Medulla oblongata (tissue), 1 donor: ENCODE results near the gene SNX24.
A peak's percentile ranks its signal among the peaks of the same experiment; 100 is the strongest.
"Not testable (repeated sequence)": the region's sequence is repeated elsewhere in the genome, so short reads cannot be mapped to it uniquely, and the experiment has no call there.

Experiments
- DNase-seq: peaks from one replicate; pipeline ENCODE4 v3.0.0-alpha.2; 2015; ENCODE audit errors: extremely low spot score

Gene SNX24

DNA sequence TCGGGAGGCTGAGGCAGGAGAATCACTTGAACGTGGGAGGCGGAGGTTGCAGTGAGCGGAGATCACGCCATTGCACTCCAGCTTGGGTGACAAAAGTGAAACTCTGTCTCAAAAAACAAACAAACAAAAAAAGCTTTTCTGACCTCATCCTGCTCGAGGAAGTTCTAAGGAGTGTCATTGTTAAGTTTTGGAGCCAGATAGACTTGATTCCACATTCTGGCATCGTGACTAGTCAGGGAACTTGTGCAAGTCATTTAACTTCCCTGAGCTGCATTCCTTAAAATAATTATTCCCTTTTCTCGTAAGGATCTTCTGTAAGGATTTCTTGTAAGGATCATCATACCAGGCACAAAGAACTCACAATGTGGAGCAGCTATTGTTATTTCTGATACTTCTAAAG lies 26.2 kb downstream of the SNX24 start:
- no peak for DNase-seq

DNA sequence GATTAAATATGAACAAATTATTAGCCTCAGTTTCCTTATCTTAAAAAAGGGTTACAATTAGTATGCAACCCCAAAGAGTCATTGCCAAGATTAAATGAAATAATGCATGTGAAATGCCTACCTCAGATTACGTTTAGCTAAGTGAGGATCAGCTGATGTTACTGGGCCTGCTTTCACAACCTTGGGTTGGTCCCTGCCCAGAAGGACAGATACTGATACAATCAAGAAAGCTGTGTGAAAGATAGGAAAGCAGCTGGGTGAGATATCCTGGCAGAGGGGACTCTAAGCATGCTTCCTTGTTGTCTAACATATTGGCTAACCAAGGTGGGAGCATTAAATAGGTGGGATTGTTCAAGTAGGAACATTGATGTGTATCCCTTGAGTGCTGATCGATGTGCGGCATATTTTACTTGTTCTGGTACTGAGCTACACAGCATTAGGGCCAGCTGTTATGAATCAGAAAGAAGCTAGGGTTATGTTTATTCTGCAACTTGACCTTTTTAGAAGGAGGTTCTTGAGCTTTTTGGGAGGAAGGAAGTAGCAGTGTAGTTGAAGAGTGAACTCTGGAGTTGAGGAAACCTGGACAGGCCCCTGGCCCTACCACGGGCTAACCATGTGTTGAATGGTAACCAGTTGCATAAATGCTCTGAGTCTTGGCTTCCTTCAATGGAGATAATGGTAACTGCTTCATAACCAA lies 28.9 kb downstream of the SNX24 start:
- DNase-seq = no peak

DNA sequence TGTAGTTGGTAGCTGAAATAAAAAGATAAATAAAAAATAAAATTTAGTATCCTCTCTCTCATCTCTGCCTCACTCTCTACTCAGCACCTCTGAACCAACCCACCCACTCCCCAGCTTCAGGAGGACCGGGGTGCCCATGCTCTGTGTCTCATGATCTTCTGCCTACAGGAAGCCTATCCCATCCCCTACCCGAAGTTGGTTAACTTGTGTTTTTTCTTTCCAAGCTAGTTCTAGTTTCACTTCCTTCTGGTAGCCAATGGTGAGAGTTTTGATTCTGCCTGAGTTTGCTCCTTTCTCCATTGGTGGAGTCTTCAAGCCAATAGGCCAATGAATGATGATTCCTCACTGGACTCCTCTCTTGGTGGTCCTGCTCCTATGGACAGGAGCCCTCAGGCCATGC lies 32.1 kb downstream of the SNX24 start:
- DNase-seq = peak; percentile 69

DNA sequence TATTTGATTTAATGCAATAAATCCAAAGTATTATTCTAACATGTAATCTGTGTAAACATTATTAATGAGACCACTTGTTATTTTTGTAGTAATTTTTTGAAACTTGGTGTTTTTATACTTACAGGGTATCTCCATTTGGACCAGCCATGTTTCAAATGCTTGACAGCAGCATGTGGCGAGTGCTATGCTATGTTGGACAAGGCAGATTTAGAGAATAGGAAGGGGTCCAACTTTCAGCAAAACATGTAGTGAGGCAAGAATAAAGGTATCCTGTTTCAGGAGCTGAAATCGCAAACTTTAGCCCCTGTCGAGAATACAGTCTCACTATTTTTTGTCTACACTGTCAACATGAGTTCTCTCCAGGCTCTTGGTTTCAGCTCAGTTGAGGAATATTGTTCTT lies 33.7 kb downstream of the SNX24 start:
- DNase-seq = no peak

DNA sequence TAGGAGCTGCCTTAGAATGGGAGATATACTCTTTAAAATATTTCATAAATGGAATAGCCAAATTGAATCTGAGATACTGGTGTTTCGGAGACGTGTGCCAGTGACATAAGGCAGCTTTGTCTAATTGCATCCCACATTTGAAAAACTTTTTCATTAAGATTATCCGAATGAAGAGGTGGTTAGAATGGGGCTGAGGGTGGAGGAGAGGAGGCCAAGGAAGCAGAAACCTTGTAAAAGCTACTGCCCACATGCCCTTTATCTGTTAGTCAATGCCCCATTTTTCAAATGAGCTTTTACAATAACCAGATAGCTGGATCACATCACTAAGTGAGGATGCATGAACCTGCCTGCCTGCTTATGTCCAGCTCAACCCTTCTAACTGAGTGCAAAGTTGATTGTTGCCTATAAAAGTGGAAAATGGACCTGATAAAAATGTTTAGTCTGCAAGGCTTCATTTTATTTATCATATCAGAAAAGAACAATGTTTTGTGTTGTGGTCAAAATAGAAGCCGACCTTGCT lies 34.8 kb downstream of the SNX24 start:
- DNase-seq = no peak

GRCh38 chr5:122880749-122881148 lies 35.3 kb downstream of the SNX24 start:
- no peak for DNase-seq

- DNase-seq = no peak
Measured at GRCh38 chr5:122882831-122883230, 37.4 kb downstream of the SNX24 start.

- DNase-seq = no peak
Measured at GRCh38 chr5:122885045-122885517, 39.7 kb downstream of the SNX24 start.

- no peak for DNase-seq
Measured at GRCh38 chr5:122885891-122886290, 40.5 kb downstream of the SNX24 start.

DNA sequence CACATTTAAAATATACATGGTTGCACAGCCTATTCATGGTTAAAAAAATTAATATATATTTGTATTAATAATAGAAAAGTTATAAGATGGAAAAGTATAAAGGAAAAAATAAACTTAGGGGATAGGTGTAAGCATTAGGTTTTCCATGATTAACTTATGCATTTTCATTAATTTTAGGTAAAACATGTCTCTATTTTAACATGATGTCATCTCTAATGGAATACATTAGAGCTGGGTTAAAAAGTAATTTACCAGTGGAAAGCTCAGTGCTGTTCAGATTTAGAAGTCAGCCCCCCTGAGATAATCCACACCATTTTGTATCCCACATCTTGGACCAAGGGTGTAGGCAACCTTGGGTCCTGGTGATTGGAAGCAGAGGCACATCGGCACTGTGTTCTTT lies 49.7 kb downstream of the SNX24 start:
- DNase-seq = no peak

GRCh38 chr5:122896598-122897282 lies 51.3 kb downstream of the SNX24 start:
- peak; percentile 52 for DNase-seq

GRCh38 chr5:122897283-122897602 lies 51.8 kb downstream of the SNX24 start:
- DNase-seq = no peak

- DNase-seq = no peak
Measured at GRCh38 chr5:122901346-122901745, 55.9 kb downstream of the SNX24 start.

GRCh38 chr5:122902263-122902662 lies 56.9 kb downstream of the SNX24 start:
- no peak for DNase-seq

GRCh38 chr5:122906768-122907167 lies 61.4 kb downstream of the SNX24 start:
- DNase-seq = no peak

DNA sequence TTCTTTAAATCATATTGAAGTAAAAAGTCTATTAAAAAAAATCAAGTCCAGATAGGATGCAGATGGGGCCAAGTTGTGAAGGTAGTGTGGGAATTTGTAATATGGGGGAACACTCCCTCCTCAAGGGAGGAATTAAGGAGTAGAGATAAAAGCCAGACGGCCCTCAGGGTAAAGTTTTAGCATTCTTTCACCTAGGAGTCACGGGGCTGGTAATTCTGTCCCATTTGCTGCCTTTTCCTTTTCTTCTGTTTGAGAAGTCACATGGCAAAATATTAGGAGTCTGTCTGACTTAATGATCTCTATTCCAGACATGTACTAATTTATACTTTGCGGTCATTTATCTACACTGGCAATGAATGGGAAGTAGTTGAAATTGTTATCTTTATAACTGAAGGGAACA lies 61.9 kb downstream of the SNX24 start:
- no peak for DNase-seq

GRCh38 chr5:122908108-122908507 lies 62.7 kb downstream of the SNX24 start:
- DNase-seq = no peak

DNA sequence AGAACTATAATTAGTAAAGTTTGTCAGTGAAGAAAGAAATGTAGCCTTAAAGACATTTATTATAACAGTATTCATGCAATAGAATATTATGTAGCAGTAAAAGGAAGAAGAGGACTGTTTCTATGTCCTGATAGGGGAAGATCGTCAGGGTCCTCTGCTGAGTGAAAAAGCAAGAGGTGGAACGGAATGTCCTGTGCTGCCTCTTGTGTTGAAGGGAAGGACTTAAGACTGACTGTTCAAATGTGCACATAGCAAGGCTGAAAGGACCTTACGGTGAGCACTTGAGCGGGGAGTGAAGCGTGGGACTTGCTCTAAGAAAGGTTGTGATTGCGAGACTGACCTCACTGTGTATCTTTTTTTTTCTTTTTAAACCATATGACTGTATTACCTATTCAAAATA lies 63.2 kb downstream of the SNX24 start:
- DNase-seq = no peak

DNA sequence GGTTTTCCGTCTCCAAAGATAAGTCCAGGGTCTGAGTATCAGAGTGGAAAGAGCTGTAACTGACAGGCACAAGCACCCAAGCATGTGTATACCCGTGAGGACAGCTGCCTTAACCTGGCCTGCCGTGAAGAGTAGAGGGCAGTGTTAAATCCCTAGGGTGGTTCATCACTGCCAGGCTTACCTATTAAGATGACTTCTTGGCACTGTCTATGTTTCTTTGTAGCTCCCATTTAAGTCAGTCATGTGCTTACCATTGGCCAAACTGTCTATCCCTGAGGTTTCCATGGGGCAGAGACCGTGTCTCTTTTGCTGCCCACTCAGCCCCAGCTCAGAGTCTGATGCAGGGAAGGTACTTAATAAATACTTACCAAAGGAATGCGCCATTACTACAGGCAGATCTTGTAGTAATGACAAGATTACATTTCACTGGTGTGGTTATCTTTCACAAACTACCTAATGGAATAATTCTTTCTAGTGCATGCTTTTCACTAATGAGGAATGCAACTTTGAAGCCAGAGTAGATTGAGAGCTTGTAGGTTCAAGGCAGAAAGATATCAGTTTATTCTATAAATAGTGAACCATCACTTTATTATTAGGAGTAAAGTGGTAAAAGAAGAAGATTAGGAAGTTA lies 64.2 kb downstream of the SNX24 start:
- DNase-seq = no peak

GRCh38 chr5:122913436-122913835 lies 68.0 kb downstream of the SNX24 start:
- DNase-seq = not testable (repeated sequence)

GRCh38 chr5:122915717-122916461 lies 70.5 kb downstream of the SNX24 start:
- DNase-seq = peak; percentile 49

DNA sequence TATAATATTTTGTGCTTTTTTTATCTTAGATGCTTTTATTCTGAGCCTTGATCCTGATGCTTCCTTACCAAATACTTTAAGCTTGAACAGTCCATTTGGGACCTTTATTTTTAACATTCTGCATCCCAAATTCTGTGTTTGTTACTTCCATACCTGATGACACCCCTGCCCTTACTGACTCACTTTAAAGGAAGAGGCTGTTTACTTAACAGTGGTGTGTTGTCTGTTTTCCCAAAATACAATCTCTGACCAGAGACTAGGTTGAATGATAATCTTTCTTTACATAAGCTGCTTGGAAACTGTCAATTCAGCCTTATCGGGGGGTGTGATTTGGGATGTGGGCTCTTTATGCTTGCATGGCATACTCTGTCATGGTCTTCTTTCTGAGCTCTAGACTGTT lies 71.1 kb downstream of the SNX24 start:
- DNase-seq = no peak
